HL-60 (cell line): ENCODE results near the gene TRPV2.

Experiments used
- DNase-seq, 2 experiments: peaks; one replicate each; pipeline ENCODE4 v3.0.0-alpha.2; 2010 to 2020; ENCODE audit warnings: low read depth in 1 of 2, low spot score in 1 of 2
- H3K27ac ChIP-seq: fragments of 250-450 bp; sonication (Bioruptor Pico); replicated peaks from 2 replicates; pipeline ENCODE4 v1.5.1; 2020; ENCODE audit warnings: mild to moderate bottlenecking, moderate library complexity
- H3K27me3 ChIP-seq: fragments of 250-450 bp; sonication (Bioruptor Pico); 2 replicates; pipeline ENCODE4 v1.5.1; 2021; ENCODE audit warnings: mild to moderate bottlenecking, moderate library complexity; ENCODE audit not compliant: insufficient read depth, poor library complexity, severe bottlenecking
- H3K4me3 ChIP-seq: replicated peaks from 2 replicates; pipeline ENCODE4 v1.5.1; 2011; ENCODE audit warnings: mild to moderate bottlenecking, control low read depth, low read length; ENCODE audit not compliant: insufficient read depth
- CTCF ChIP-seq: IDR thresholded peaks from one replicate; pipeline ENCODE4 v1.5.1; 2011; ENCODE audit warnings: low read length, control low read depth, inconsistent platforms; ENCODE audit not compliant: insufficient read depth
- GABPA ChIP-seq: IDR thresholded peaks from 2 replicates; pipeline ENCODE4 v1.6.1; 2012; ENCODE audit warnings: low read depth
- POLR2AphosphoS5 ChIP-seq: IDR thresholded peaks from 2 replicates; pipeline ENCODE4 v1.6.1; 2012; ENCODE audit warnings: low read depth
- REST ChIP-seq: IDR thresholded peaks from 2 replicates; pipeline ENCODE4 v1.6.1; 2012; ENCODE audit warnings: low read depth; ENCODE audit not compliant: insufficient replicate concordance
- SPI1 ChIP-seq: IDR thresholded peaks from 2 replicates; pipeline ENCODE4 v1.6.1; 2012; ENCODE audit warnings: low read depth, mild to moderate bottlenecking, borderline replicate concordance

Gene TRPV2

GRCh38 chr17:16380640-16381495 is 34.5 kb upstream of the TRPV2 start, which contains the start of gene UBB:
UBB (plus strand) TSS chr17:16381091; CDS start chr17:16381908, 817 bp downstream.
- TF ChIP-seq REST = peak; percentile 63
- no peak for TF ChIP-seq GABPA
- TF ChIP-seq SPI1 = no peak
- TF ChIP-seq POLR2AphosphoS5 = peak; percentile 94
- no peak for TF ChIP-seq CTCF
- peak within 1 kb of the TSS; percentile 50 for H3K4me3 ChIP-seq
- DNase-seq = peak; percentile 91
- H3K27me3 ChIP-seq = no peaks in the 10 kb centered on the region
- H3K27ac ChIP-seq = peak within 1 kb of the TSS; percentile 99

DNA sequence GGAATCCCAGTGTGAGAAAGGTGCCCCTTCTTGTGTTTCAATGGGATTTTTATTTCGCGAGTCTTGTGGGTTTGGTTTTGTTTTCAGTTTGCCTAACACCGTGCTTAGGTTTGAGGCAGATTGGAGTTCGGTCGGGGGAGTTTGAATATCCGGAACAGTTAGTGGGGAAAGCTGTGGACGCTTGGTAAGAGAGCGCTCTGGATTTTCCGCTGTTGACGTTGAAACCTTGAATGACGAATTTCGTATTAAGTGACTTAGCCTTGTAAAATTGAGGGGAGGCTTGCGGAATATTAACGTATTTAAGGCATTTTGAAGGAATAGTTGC is 33.9 kb upstream of the TRPV2 start:
- TF ChIP-seq REST (no peak), POLR2AphosphoS5 (no peak), GABPA (no peak), SPI1 (no peak), CTCF (no peak)
- peak overlapping the region; percentile 99 for H3K27ac ChIP-seq
- H3K27me3 ChIP-seq = no peaks in the 10 kb centered on the region
- peak in 1 of 2 experiments; percentile 1 for DNase-seq
- peak overlapping the region; percentile 50 for H3K4me3 ChIP-seq

DNA sequence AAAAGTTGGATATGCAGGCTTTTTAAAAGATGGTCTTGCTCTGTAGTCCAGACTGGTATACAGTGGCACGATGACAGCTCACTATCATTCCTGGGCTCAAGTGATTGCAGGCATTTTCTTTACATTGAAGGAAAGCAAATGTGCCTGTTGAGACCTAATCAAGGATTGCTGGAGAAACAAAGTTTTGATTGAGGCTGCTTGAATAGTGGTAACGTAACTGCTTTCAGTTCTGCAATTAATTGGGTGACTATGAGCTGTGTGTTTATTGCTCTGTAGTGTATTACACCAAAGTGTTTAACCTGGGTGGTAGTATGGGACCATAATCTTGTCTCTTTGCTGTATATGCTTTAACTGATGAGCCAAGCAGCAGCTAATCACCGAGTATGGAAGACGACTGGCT is 32.2 kb upstream of the TRPV2 start:
- H3K4me3 ChIP-seq = no peak overlapping the region
- TF ChIP-seq SPI1 (no peak), GABPA (no peak), REST (no peak), POLR2AphosphoS5 (no peak), CTCF (no peak)
- H3K27ac ChIP-seq = no peak overlapping the region
- H3K27me3 ChIP-seq = no peaks in the 10 kb centered on the region
- DNase-seq = no peak
